IPS-15b (cell line): ENCODE results near the gene BANF1.
A peak's percentile ranks its signal among the peaks of the same experiment; 100 is the strongest.
"Not testable (repeated sequence)": the region's sequence is repeated elsewhere in the genome, so short reads cannot be mapped to it uniquely, and the experiment has no call there.

Experiments used
- H3K27me3 ChIP-seq: one replicate; pipeline ENCODE4 v1.6.1; 2013; ENCODE audit warnings: low read length; ENCODE audit not compliant: control insufficient read depth, insufficient read depth
- H3K36me3 ChIP-seq: one replicate; pipeline ENCODE4 v1.6.1; 2013; ENCODE audit warnings: low read length; ENCODE audit not compliant: control insufficient read depth, insufficient read depth
- H3K4me1 ChIP-seq: one replicate; pipeline ENCODE4 v1.6.1; 2013; ENCODE audit warnings: mild to moderate bottlenecking, low read length; ENCODE audit not compliant: control insufficient read depth, insufficient read depth
- H3K4me3 ChIP-seq: one replicate; pipeline ENCODE4 v1.5.1; 2013; ENCODE audit warnings: low read depth, low read length
- H3K9ac ChIP-seq: one replicate; pipeline ENCODE4 v1.6.1; 2013; ENCODE audit warnings: low read depth, mild to moderate bottlenecking, low read length
- H3K9me3 ChIP-seq: one replicate; pipeline ENCODE4 v1.6.1; 2013; ENCODE audit warnings: mild to moderate bottlenecking, low read length; ENCODE audit not compliant: control insufficient read depth, insufficient read depth

BANF1 gene

GRCh38 chr11:66014804-66015453 lies 12.6 kb downstream of the BANF1 start:
- Histone ChIP-seq H3K36me3 (no peaks in the 10 kb centered on the region), H3K9me3 (no peaks in the 10 kb centered on the region), H3K4me3 (no peak overlapping the region), H3K4me1 (no peaks in the 10 kb centered on the region), H3K9ac (no peak overlapping the region), H3K27me3 (peaks cover 10% of the 10 kb centered on the region)

- H3K4me3 ChIP-seq, result no peak overlapping the region
- no peak overlapping the region for H3K9ac ChIP-seq
- no peaks in the 10 kb centered on the region for H3K9me3 ChIP-seq
- H3K4me1 ChIP-seq, result no peaks in the 10 kb centered on the region
- no peaks in the 10 kb centered on the region for H3K36me3 ChIP-seq
- H3K27me3 ChIP-seq, result peaks cover 10% of the 10 kb centered on the region
Observed at GRCh38 chr11:66015454-66015881, 13.2 kb downstream of the BANF1 start.

- Histone ChIP-seq H3K27me3 (peaks cover 10% of the 10 kb centered on the region), H3K4me1 (no peaks in the 10 kb centered on the region), H3K9ac (no peak overlapping the region), H3K4me3 (no peak overlapping the region), H3K36me3 (no peaks in the 10 kb centered on the region), H3K9me3 (no peaks in the 10 kb centered on the region)
Observed at GRCh38 chr11:66015936-66016792, 13.9 kb downstream of the BANF1 start.

- H3K36me3 ChIP-seq, result no peaks in the 10 kb centered on the region
- H3K27me3 ChIP-seq, result peaks cover 9% of the 10 kb centered on the region
- no peaks in the 10 kb centered on the region for H3K4me1 ChIP-seq
- no peak overlapping the region for H3K9ac ChIP-seq
- H3K9me3 ChIP-seq, result no peaks in the 10 kb centered on the region
- H3K4me3 ChIP-seq, result no peak overlapping the region
Observed at GRCh38 chr11:66016793-66017177, 14.5 kb downstream of the BANF1 start.

- H3K4me3 ChIP-seq, result no peak overlapping the region
- H3K4me1 ChIP-seq, result no peaks in the 10 kb centered on the region
- no peaks in the 10 kb centered on the region for H3K36me3 ChIP-seq
Observed at GRCh38 chr11:66017321-66017720, 15.0 kb downstream of the BANF1 start.

GRCh38 chr11:66020212-66020611 lies 17.9 kb downstream of the BANF1 start:
- H3K9ac ChIP-seq, result no peak overlapping the region
- H3K4me3 ChIP-seq, result no peak overlapping the region
- H3K9me3 ChIP-seq, result no peaks in the 10 kb centered on the region
- H3K27me3 ChIP-seq, result peaks cover 10% of the 10 kb centered on the region
- no peaks in the 10 kb centered on the region for H3K36me3 ChIP-seq
- H3K4me1 ChIP-seq, result no peaks in the 10 kb centered on the region

More at GRCh38 chr11:66017321-66017720, 15.0 kb downstream of the BANF1 start:
- H3K27me3 ChIP-seq, result peaks cover 8% of the 10 kb centered on the region
- no peaks in the 10 kb centered on the region for H3K9me3 ChIP-seq
- H3K9ac ChIP-seq, result no peak overlapping the region

GRCh38 chr11:66020618-66021357 lies 18.5 kb downstream of the BANF1 start:
- H3K4me1 ChIP-seq, result no peaks in the 10 kb centered on the region
- peaks cover 10% of the 10 kb centered on the region for H3K27me3 ChIP-seq
- H3K9ac ChIP-seq, result no peak overlapping the region
- no peaks in the 10 kb centered on the region for H3K9me3 ChIP-seq
- H3K4me3 ChIP-seq, result no peak overlapping the region
- no peaks in the 10 kb centered on the region for H3K36me3 ChIP-seq

- Histone ChIP-seq H3K4me3 (peak overlapping the region; percentile 2), H3K9ac (no peak overlapping the region), H3K9me3 (no peaks in the 10 kb centered on the region), H3K27me3 (peaks cover 10% of the 10 kb centered on the region), H3K36me3 (no peaks in the 10 kb centered on the region), H3K4me1 (no peaks in the 10 kb centered on the region)
Observed at GRCh38 chr11:66022401-66023185, 20.3 kb downstream of the BANF1 start.

- H3K36me3 ChIP-seq, H3K4me1 ChIP-seq, H3K9ac ChIP-seq, H3K27me3 ChIP-seq, H3K4me3 ChIP-seq, H3K9me3 ChIP-seq: not testable (repeated sequence)
Observed at GRCh38 chr11:66023186-66023440, 20.8 kb downstream of the BANF1 start.

- H3K36me3 ChIP-seq, result no peaks in the 10 kb centered on the region
- H3K9me3 ChIP-seq, result no peaks in the 10 kb centered on the region
- no peak within 1 kb of the TSS for H3K9ac ChIP-seq
- H3K4me3 ChIP-seq, result no peak within 1 kb of the TSS
- no peaks in the 10 kb centered on the region for H3K4me1 ChIP-seq
- H3K27me3 ChIP-seq, result peaks cover 10% of the 10 kb centered on the region
Observed at GRCh38 chr11:66026017-66026529, 23.8 kb downstream of the BANF1 start, which contains the start of gene CATSPER1. Gene CATSPER1 (minus strand): TSS chr11:66026479. CDS start chr11:66026379, 100 bp downstream.
